Activated naive CD4-positive, alpha-beta T cell treated with anti-CD3 and anti-CD28 coated beads for 36 hours (primary cell): ENCODE measurements around the gene CDK19. TPM values are rescaled to one million over a fixed set of nuclear protein-coding genes. Genes with fewer than 3 reads are reported as not detected.

Experiments used
- CTCF ChIA-PET: fragments of 350-600 bp; sonication (Branson Sonifier 250); formaldehyde crosslinking; loops from one replicate; lab custom pipeline; 2021; ENCODE audit warnings: antibody characterized with exemption; lab: Charles Lee
- DNase-seq: peaks from one replicate; pipeline ENCODE4 v3.0.0-alpha.2; 2020
- H3K27ac Mint-ChIP-seq: one replicate; pipeline ENCODE4 v1.8.0; 2021; ENCODE audit warnings: mild to moderate bottlenecking, mixed read lengths
- H3K27me3 Mint-ChIP-seq: one replicate; pipeline ENCODE4 v1.8.0; 2021; ENCODE audit warnings: low read depth, mixed read lengths
- H3K36me3 Mint-ChIP-seq: one replicate; pipeline ENCODE4 v1.8.0; 2021; ENCODE audit warnings: low read depth, mixed read lengths
- H3K4me1 Mint-ChIP-seq: one replicate; pipeline ENCODE4 v1.8.0; 2021; ENCODE audit warnings: low read depth, mixed read lengths
- H3K4me3 Mint-ChIP-seq: one replicate; pipeline ENCODE4 v1.8.0; 2021; ENCODE audit warnings: mild to moderate bottlenecking, moderate library complexity, mixed read lengths
- H3K9me3 Mint-ChIP-seq: one replicate; pipeline ENCODE4 v1.8.0; 2021; ENCODE audit warnings: mixed read lengths
- intact Hi-C: fragments of 100-400 bp; cut with micrococcal nuclease; formaldehyde crosslinking; loops from one replicate; pipeline ENCODE4 v1.15.1; 2023
- total RNA-seq, 2 experiments: library from RNA; stranded (reverse); gene quantifications; one replicate each; pipeline ENCODE4 v1.2.3, GENCODE V29; 2021

The CDK19 gene
- total RNA-seq, 2 experiments from 2014 or later: 11.0 to 11.7 TPM

DNA sequence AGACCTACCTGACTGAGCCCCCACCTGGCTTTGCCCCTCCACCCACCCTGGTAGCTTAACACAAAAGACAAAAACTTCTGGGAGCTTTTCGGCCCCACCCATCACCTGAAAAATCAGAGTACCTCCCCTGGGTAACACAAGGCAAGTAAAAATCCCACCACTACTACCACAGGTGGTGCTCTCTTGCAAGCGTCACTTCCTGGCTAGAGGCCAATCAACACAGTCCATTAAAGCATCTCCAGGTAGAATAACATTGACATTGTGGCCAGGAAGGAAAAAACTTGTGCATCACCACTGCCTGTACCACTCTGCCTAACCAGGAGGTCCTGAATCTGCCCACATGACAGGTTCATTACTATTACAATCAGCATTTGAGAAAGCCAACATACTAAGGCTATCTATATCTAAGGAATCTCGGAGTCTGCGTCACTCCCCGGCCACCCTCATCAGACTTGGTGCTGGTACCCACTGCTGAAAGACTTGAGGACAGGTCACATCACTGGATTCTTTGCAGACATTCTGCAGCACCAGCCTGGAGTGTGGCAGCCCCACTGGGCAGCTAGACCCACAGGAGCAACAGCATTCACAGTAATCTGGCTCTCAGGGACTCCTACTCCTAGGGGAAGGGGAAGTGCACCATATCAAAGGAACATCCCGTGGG, 125.9 kb downstream of the CDK19 start:
- intact Hi-C loops: no loop called here
- H3K36me3 Mint-ChIP-seq: peaks cover 4% of the 10 kb centered on the region
- H3K9me3 Mint-ChIP-seq: no peaks in the 10 kb centered on the region
- H3K4me3 Mint-ChIP-seq: no peak overlapping the region
- CTCF ChIA-PET: no interaction called here
- H3K27me3 Mint-ChIP-seq: no peaks in the 10 kb centered on the region
- H3K27ac Mint-ChIP-seq: no peak overlapping the region
- DNase-seq: no peak
- peaks cover 16% of the 10 kb centered on the region for H3K4me1 Mint-ChIP-seq

- no peak overlapping the region for H3K4me3 Mint-ChIP-seq
- no peaks in the 10 kb centered on the region for H3K27me3 Mint-ChIP-seq
- CTCF ChIA-PET: no interaction called here
- H3K9me3 Mint-ChIP-seq: no peaks in the 10 kb centered on the region
- peaks cover 4% of the 10 kb centered on the region for H3K36me3 Mint-ChIP-seq
- H3K4me1 Mint-ChIP-seq: peaks cover 16% of the 10 kb centered on the region
- no peak overlapping the region for H3K27ac Mint-ChIP-seq
- no peak for DNase-seq
- intact Hi-C loops: no loop called here
These were observed 126.5 kb downstream of the CDK19 start for GRCh38 chr6:110688661-110689268.

DNA sequence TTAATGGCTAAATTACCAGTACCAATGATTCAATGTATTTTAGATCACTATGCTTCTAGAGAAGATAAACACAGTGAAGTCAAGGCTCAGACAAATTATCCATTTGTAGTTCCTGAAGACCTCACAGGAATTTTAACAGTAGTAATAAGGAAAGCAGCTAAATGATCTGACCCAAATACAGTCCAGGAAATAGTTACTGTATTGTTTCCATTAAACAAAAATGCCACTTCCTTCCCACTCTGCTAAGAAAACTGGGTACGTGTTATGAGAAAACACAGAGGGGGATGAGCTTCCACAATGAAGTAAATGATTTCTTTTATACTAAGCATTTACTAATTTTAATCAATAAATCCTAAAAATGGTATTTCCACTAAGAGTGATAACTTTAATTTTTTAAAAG, 127.9 kb downstream of the CDK19 start:
- Mint-ChIP-seq H3K4me1 (peaks cover 19% of the 10 kb centered on the region), H3K27me3 (no peaks in the 10 kb centered on the region), H3K9me3 (no peaks in the 10 kb centered on the region), H3K4me3 (no peak overlapping the region), H3K27ac (no peak overlapping the region), H3K36me3 (peaks cover 2% of the 10 kb centered on the region)
- CTCF ChIA-PET: interaction anchor here (1.0 to 1.8 kb wide), 4 partner anchors 44 to 255 kb away, joined by 3 to 6 read pairs (median 4); no protein-coding TSS in a partner anchor
- no peak for DNase-seq
- intact Hi-C loops: no loop called here

DNA sequence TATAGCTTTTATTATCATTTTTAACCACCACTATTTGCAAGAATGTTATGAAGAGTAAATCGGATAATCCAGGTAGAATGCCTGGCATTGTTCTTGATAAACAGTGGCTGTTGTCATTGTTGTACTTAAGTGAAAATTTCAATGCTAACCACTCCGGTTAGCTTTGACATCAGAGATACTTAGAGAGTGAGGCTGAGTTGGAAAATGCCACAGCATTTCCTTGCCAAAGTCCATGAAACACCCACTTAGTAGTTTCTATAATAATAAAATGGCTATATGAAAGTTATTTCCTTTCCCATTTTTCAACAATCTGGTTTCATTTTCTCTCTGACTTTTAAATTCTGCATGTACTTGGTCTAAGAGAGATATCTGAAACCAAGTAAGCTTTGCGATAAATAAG, 132.0 kb downstream of the CDK19 start:
- Mint-ChIP-seq H3K36me3 (no peaks in the 10 kb centered on the region), H3K4me1 (peaks cover 13% of the 10 kb centered on the region), H3K27ac (no peak overlapping the region), H3K27me3 (no peaks in the 10 kb centered on the region), H3K9me3 (no peaks in the 10 kb centered on the region), H3K4me3 (no peak overlapping the region)
- intact Hi-C loops: loop anchor here (2.0 kb wide), 2 partner anchors 308 to 528 kb away; no protein-coding TSS in a partner anchor
- CTCF ChIA-PET: interaction anchor here (0.6 to 3.6 kb wide), 15 partner anchors 9 to 634 kb away, joined by 3 to 48 read pairs (median 6); partner anchors contain the start of genes CDK19, GTF3C6 and RPF2
- DNase-seq: no peak

DNA sequence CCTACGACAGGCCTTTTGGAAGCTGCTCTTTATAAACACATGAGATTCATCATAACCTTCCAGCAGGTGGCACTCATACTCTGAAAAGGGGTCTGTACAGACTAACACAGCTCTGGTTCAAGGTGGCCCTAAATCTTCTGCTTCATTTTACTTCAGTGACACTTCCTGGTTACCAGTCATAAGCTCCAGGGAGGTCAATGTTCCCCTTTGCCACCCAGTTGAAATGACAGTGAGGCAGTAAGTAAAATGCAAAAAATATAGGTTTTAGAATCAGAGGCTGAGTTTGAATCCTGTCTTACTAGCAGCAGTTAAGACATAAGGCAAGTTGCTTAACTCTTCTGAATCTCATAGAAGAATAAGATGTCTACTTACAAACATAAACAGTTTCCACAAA, 132.8 kb downstream of the CDK19 start:
- Mint-ChIP-seq H3K36me3 (no peaks in the 10 kb centered on the region), H3K27me3 (no peaks in the 10 kb centered on the region), H3K4me1 (peaks cover 10% of the 10 kb centered on the region), H3K4me3 (no peak overlapping the region), H3K27ac (no peak overlapping the region), H3K9me3 (no peaks in the 10 kb centered on the region)
- peak; percentile 83 for DNase-seq
- intact Hi-C loops: loop anchor here (1.0 to 2.0 kb wide), 9 partner anchors 133 to 528 kb away; partner anchors contain the start of genes CDK19 and RPF2
- CTCF ChIA-PET: interaction anchor here (0.6 to 3.6 kb wide), 31 partner anchors 17 to 380 kb away, joined by 3 to 48 read pairs (median 4); partner anchors contain the start of genes AMD1, GTF3C6 and RPF2

DNA sequence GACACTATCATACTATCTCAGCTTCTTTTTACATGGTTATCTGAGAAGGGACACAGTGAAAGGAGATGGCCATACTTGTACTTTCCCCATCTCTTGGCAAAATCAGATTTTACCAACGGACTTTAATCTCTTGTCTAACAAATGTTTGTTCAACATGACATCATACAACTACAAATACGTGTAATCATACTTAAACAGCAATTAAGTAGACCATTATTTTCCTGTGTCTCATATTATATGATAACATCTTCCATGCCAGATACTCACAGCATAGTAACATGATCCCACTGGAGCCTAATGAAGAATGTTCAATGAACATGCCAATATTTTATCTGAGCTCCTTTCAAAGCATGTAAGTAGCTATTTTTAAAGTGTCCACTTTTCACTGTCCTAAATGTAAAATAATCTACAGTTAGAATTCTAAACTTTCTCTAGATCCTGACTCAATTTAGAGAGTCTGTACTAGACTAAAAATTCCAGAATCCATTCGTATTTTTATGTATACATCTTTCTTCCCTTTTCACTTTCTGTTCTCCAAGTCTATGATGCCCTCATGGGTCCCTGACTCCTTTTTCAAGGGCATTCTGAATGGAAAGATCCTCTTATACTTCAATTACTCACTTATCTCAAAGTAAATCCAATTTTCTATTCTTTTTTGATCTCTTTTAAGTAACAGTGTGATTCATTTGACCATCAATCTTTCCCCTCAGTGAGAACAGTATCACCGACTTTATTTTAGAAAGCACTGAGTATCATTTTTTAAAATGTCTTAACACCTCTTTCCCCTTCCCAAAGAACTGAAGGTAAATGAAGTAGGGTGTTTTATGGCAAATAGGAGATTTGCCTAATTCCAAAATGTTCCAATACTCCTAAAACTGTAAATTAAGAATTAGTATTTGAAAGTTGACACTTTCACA, 133.5 kb downstream of the CDK19 start:
- H3K4me3 Mint-ChIP-seq: no peak overlapping the region
- H3K27ac Mint-ChIP-seq: no peak overlapping the region
- H3K4me1 Mint-ChIP-seq: peaks cover 5% of the 10 kb centered on the region
- intact Hi-C loops: loop anchor here (1.0 to 2.0 kb wide), 9 partner anchors 134 to 529 kb away; partner anchors contain the start of genes CDK19 and RPF2
- DNase-seq: no peak
- H3K9me3 Mint-ChIP-seq: no peaks in the 10 kb centered on the region
- H3K27me3 Mint-ChIP-seq: no peaks in the 10 kb centered on the region
- CTCF ChIA-PET: interaction anchor here (0.6 to 3.6 kb wide), 30 partner anchors 16 to 301 kb away, joined by 3 to 48 read pairs (median 4); partner anchors contain the start of genes AMD1, GTF3C6 and RPF2
- no peaks in the 10 kb centered on the region for H3K36me3 Mint-ChIP-seq

- Mint-ChIP-seq H3K27ac (no peak overlapping the region), H3K27me3 (no peaks in the 10 kb centered on the region), H3K4me3 (no peak overlapping the region), H3K36me3 (peaks cover 3% of the 10 kb centered on the region), H3K4me1 (no peaks in the 10 kb centered on the region), H3K9me3 (no peaks in the 10 kb centered on the region)
- DNase-seq: no peak
- CTCF ChIA-PET: no interaction called here
- intact Hi-C loops: no loop called here
These were observed 138.9 kb downstream of the CDK19 start for GRCh38 chr6:110676396-110676795.

GRCh38 chr6:110674096-110674495, 141.2 kb downstream of the CDK19 start:
- intact Hi-C loops: no loop called here
- no peak overlapping the region for H3K4me3 Mint-ChIP-seq
- DNase-seq: no peak
- CTCF ChIA-PET: interaction anchor here (0.6 to 1.6 kb wide), 4 partner anchors 9 to 114 kb away, joined by 3 read pairs; no protein-coding TSS in a partner anchor
- peaks cover 3% of the 10 kb centered on the region for H3K36me3 Mint-ChIP-seq
- H3K27ac Mint-ChIP-seq: no peak overlapping the region
- H3K4me1 Mint-ChIP-seq: no peaks in the 10 kb centered on the region
- no peaks in the 10 kb centered on the region for H3K9me3 Mint-ChIP-seq
- H3K27me3 Mint-ChIP-seq: no peaks in the 10 kb centered on the region

- Mint-ChIP-seq H3K36me3 (peaks cover 3% of the 10 kb centered on the region), H3K27ac (no peak overlapping the region), H3K4me1 (no peaks in the 10 kb centered on the region), H3K4me3 (no peak overlapping the region), H3K27me3 (no peaks in the 10 kb centered on the region), H3K9me3 (no peaks in the 10 kb centered on the region)
- CTCF ChIA-PET: no interaction called here
- DNase-seq: no peak
- intact Hi-C loops: no loop called here
These were observed 143.1 kb downstream of the CDK19 start for GRCh38 chr6:110672122-110672521.

- no peaks in the 10 kb centered on the region for H3K27me3 Mint-ChIP-seq
- no peak overlapping the region for H3K4me3 Mint-ChIP-seq
- no peak for DNase-seq
- no peak overlapping the region for H3K27ac Mint-ChIP-seq
- no peaks in the 10 kb centered on the region for H3K4me1 Mint-ChIP-seq
- intact Hi-C loops: no loop called here
- H3K9me3 Mint-ChIP-seq: no peaks in the 10 kb centered on the region
- peaks cover 3% of the 10 kb centered on the region for H3K36me3 Mint-ChIP-seq
- CTCF ChIA-PET: interaction anchor here (0.6 kb wide), 1 partner anchor 12 kb away, joined by 4 read pairs; no protein-coding TSS in a partner anchor
These were observed 143.8 kb downstream of the CDK19 start for GRCh38 chr6:110671447-110671846.

DNA sequence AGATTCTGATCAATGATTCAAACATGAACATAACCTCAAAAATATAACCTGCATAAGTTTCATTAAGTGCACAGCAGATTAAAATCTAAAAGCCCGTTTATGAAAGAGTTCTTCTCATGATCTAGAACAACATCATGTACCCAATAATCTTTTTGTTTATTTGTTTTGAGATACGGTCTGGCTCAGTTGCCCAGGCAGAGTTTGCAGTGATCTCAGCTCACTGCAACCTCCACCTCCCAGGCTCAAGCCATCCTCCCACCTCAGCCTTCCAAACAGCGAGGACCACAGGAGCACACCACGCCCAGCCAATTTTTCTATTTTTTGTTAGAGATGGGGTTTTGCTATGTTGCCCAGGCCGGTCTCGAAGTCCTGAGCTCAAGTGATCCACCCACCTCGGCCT, 149.7 kb downstream of the CDK19 start:
- no peaks in the 10 kb centered on the region for H3K27me3 Mint-ChIP-seq
- peaks cover 9% of the 10 kb centered on the region for H3K36me3 Mint-ChIP-seq
- intact Hi-C loops: loop anchor here (5.0 kb wide), 1 partner anchor 138 kb away; no protein-coding TSS in a partner anchor
- H3K27ac Mint-ChIP-seq: no peak overlapping the region
- CTCF ChIA-PET: interaction anchor here (1.1 kb wide), 1 partner anchor 16 kb away, joined by 3 read pairs; no protein-coding TSS in a partner anchor
- no peaks in the 10 kb centered on the region for H3K4me1 Mint-ChIP-seq
- DNase-seq: no peak
- peaks cover under 1% of the 10 kb centered on the region for H3K9me3 Mint-ChIP-seq
- no peak overlapping the region for H3K4me3 Mint-ChIP-seq
